Stimulated activated CD4-positive, alpha-beta T cell treated with anti-CD3 and anti-CD28 coated beads, TNF-alpha, amount 100 ng/mL, for 4 hours (primary cell): ENCODE results near the gene DROSHA.

Experiments
- DNase-seq, 3 experiments: peaks; one replicate each; pipeline ENCODE4 v3.0.0-alpha.2; 2020; ENCODE audit warnings: low read depth in 3 of 3

DROSHA gene

DNA sequence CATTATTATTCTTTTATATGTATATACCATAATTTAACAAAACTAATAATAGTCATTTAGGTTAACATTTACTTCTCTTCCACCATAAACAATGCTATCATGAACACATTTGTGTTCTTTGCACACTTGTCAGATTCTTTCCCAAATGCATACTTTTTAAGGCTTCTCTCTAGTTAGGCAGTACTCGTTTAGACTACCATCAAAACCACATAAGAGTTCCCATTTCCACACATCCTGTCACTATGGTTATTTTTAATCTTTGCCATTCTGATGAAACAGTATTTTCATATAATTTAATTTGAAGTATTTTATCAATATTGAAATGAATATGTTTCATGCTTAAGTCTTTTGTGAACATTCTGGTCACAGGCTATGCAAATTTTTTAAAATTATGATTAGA lies 15.1 kb downstream of the DROSHA start:
- no peak for DNase-seq

DNA sequence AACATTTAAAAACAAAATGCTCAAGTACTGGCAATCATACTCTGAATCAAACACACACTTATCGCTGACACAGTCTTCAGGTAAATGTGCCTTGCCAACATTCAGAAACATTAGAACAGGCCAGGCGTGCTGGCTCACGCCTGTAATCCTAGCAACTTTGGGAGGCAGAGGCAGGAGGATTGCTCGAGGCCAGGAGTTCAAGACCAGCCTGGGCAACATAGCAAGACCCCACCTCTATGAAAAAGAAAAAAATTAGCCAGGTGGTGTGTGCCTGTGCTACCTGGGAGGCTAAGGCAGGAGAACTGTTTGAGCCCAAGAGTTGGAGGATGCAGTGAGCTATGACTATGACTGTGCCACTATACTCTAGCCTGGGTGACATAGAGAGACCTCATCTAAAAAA lies 20.6 kb downstream of the DROSHA start:
- no peak for DNase-seq

DNA sequence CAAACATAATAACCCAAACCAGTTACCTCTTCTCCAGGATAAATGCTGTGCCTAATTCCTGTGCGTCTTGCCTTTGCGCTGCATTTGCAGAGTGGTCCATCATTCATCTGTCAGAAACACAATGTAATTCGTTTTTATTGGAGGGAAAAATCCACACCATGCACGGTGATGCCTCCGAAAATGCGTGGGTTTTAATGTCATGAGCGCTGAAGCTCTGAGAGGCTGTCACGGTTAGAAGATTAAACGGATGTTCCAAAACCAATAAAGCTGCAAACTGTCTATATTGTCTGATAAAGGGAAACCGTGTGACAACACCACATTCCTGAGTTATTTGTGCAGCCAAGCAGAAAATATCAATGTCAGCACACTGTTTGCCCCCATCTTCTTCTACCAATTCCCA lies 27.4 kb downstream of the DROSHA start:
- no peak for DNase-seq

DNA sequence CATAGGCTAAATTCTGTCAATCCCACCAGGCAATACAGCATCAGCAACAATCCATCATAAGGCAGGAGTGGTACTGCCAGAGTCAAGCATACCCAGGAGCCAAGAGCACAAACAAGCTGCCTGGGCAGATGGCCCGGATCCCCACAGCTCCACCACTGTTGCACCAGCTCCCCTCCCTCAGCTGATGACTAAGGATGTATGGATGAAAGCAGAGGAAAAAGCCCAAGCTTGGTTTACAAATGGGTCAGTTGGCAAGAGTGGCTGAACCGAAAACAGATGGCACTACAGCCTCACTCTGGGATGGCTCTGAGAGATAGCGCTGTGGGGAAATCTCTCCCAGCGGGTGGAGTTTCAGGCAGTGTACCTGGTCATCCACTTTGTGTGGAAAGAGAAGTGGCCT lies 29.4 kb downstream of the DROSHA start:
- no peak for DNase-seq

DNA sequence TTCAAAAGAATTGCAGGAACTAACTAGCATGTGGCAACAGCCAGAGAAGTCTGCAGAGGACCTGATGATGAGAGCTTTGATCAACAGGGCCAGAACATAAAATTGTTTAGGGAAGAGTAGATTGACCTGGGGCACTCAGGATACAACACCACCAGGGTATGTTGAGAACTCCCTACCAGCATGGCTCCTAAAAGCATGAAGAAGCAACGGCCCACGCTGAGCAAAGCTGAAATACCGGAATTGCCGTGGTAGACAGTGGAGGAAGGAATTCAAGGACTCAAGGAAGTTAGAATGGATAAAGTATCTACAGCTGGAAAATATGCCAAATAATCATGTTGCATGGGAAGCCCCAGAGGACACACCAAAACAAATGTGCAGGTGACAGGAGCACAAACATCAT lies 31.6 kb downstream of the DROSHA start:
- no peak for DNase-seq

DNA sequence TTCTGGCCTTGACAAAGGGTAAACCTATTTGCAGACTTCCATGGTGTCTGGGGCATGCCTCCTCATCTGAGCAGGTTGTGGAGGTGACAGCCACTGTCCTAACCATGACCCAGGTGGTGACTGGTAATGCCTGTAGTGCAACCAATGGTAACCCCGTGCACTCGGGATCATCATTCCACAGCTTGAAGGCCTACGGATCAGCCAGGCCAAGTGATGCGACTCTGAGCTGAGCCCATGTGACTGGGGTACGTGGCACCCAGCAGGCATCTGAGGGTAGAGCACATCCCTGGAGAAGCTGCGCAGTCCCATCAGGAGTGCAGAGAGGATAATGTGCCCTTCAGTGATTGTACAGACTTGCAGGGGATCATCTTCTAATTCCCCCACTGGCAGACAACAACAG lies 35.0 kb downstream of the DROSHA start:
- DNase-seq: no peak

DNA sequence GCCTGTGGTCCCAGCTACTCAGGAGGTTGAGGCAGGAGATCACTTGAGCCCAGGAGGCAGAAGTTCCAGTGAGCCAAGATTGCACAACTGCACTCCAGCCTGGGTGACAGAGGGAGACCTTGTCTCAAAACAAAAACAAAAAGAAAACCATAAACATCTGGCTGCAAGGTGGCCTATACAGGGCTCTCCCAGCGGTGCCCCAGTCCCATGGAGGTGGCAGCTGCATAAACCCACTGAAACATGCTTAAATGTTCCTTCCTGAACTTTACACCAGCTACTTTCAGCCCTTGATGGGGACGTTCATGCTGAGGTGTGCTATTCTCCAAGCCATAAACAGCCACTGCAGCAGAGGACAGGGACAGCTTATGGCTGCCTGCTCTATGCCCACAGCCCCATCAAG lies 35.6 kb downstream of the DROSHA start:
- no peak for DNase-seq

DNA sequence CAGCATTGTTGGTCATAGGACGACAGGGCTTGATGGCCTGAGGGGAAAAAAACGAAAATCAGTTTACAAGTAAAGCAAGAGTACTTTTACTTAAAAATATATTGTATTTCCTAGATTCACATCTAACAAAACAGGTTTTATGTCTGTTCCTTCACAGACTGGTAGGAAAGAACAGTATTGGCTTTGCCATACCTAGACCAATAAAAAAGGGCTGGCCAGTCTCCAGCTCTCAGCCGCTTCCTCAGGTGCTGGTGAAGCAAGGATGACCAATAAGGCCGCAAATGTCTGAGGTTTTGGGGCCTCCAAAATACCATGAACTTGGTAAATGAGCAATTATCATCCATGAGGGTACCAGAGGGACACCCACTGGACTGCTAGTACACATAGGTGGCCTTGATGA lies 36.6 kb downstream of the DROSHA start:
- DNase-seq: no peak

DNA sequence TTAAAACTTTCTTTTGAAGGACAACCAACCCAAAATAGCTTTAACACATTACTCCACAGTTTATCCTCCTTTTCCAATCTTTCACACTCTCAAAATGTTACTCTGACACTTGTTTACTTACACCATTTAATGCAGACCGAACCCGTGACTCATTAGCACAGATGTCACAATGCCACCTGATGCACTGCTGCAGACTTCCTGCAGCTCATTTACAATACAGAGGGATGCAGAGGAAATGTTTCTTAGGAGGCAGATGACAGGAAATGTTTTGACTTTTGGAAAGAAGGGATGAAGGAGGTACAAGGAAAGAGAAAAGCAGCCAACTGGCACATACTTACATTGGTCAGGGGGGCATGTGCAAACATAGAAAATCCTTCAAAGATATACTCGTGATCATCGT lies 39.0 kb downstream of the DROSHA start:
- DNase-seq: no peak

DNA sequence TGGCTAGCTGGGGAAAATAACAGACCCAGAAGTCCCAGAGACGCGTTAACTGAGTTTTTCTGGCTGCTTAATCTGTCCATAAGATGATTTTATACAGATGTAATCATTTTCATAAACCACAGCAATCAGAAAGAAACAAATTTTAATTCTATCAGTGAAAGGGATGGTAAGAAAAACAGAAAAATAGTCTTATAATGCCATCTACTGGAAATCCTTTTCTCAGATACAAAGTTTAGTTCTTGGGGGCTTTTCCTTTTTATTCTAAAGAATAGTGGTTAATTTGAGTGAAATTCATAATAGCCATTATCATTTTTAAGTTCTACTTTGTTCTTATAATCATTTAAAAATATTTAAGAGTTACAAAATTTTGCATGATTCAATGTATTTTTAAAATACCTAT lies 44.4 kb downstream of the DROSHA start:
- DNase-seq: no peak

DNA sequence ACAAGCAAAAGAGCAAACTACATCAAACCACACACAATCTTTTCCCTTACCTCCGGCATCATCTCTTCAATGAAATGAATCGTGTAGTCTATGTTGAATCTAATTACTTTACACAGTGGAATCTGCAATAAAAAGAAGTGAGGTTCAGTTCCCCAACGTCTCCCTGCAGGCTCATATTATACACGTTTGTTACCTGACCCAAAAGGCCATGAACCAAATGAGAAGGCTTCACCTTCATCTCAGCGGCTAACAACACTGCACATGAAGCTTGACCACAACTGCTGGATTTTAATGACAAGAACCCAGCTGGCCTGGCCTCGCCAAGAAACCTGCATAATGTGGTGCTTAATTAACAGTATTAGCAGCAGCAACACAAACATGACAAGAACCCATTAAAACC lies 45.5 kb downstream of the DROSHA start:
- DNase-seq: no peak

DNA sequence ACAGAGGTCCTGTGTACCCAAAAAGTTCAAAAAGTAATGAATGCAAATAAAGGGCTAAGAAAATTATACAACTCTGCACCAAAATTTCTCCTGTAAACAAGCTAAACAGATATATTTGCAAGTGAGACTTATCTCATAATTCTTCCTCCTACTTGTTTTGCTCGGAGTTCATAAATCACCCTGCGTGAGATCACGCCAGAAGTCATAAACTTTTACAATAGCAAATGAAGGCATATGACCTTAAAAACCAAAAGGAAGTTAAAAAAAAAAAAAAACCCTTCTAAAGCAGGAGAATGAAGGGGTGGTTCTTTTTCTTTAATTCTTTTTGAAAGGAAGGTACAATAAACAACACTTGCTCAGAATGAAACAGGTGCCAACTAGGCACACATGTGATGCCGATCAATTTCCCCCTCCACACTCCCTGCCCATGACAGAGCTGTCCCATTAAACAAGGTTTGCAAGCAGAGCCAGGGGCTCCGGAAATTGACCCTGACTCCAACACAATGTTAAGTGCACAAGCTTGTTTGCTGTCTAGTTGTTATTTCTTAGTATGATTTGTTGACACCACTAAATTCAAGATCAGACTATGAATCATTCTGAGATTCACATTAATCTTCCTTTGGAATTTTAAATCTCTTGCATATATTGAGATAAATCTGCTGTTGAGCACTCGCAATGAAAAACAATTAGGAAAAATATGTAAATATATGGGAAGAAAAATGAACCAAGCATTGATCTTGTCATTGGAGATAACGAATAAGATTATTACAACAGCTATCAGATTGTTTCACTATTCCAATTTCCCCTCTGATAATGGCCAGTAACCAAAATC lies 46.3 kb downstream of the DROSHA start:
- DNase-seq: no peak

DNA sequence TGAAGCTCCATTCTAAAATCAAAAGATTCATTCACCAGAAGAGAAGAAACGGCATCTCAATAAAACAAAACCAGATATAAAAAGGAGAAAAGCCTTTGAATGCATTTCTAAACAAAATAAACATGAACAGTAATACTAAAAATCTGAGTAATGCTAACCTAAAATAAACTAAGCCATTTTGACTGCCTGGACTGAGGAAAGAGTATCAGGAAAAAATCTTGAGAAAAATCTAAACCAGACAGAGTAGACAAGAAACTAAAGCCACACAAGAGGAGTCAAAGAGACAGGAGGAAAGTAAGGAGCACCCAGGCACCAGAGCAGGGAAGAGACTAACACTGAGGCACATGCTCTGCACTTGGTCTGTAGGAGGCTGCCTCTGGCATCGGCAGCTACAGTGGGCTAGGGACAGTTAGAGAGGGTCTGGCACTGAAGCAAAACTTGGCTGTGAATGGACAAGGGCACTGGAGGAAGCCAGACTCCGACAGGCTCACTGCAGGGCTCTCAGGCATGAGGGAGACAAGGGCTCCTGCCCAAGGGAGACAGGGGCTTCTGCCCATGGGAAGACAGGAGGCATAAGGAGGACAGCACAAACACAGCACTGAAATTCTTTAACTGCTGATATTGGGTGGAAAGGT lies 50.2 kb downstream of the DROSHA start:
- no peak for DNase-seq

DNA sequence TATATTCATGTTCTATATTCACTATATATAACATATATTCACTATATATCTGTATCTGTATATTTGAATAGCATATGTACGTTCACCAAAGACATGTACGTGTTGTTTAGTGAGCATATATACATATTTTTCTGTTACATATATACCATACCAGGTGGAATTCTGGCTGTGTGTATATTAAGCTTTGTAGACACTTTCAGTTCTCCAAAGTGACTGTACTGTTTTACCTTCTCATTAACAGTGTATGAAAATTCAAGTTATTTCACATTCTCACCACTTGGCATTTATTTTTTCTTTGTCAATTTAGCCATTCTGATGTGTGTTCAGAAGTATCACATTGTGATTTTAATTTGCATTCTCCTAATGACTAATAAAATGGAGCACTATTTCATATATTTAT lies 52.2 kb downstream of the DROSHA start:
- DNase-seq: no peak

DNA sequence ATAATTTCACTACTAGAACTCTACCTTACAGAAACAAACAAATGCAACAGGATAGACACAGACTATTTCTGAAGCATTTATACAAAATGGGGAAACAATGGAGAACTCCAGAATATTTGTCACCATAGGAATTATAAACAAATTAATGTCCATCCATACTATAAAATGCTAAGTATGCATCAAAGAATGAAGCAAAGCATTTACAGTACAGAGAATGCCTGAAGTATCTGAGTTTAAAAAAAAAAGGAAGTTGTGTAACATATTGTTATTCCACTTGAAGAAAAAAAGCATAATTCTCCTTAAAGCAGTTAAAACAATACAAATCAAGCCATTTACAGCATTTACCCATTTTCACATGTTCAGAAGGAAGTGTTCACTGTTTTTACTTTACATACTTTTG lies 53.0 kb downstream of the DROSHA start:
- DNase-seq: no peak

DNA sequence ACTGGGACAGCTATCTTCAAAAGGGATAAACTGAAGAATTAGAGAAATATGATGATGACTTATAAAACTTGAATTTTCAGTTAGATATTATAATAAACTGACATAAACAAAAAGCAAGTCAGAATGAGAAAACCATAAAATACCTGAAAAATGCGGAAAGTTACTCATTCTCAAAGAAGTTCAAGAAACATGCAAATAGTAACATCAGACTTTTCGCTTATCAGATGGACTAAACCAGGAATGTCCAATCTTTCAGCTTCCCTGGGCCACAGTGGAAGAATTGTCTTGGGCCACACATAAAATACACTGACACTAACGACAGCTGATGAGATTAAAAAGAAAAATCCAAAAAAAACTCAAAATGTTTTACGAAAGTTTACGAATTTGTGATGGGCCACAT lies 53.9 kb downstream of the DROSHA start:
- no peak for DNase-seq

DNA sequence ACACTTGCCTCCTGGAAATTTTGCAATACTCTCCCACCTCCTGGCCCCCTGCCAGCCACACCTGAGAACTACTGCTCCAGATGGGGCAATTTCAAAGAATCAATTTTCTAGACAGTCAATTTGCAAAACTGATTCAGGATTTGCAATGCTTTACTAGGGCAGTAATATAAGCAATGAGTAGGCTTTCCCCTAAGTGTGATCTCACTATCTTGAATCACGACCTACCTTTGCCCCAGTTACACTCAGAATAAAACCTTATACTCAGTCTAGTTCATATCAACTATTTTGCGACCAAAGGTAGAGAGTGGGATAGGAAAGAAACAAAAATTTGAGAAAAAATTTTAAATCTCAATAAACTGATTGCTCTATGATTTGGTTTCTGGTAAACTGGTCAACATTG lies 54.4 kb downstream of the DROSHA start:
- no peak for DNase-seq

DNA sequence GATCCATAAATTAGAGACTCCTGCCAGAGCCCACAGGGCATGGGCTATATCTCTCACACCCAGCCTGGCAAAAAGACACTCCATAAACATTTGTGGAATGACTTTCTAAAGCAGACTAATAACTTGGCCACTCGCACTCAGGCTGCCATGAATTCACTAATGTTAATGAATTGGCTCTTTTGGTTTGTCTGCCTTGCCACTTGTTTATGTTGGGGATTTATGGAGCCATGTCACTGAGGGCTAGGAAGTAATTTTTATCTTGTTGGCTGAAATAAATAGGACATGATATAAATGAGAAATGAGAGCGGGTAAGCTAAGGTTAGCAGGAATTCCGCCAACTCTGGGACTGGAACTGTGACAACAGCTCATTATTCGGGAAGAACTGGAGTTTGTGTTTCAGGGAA lies 55.2 kb downstream of the DROSHA start:
- DNase-seq: no peak

DNA sequence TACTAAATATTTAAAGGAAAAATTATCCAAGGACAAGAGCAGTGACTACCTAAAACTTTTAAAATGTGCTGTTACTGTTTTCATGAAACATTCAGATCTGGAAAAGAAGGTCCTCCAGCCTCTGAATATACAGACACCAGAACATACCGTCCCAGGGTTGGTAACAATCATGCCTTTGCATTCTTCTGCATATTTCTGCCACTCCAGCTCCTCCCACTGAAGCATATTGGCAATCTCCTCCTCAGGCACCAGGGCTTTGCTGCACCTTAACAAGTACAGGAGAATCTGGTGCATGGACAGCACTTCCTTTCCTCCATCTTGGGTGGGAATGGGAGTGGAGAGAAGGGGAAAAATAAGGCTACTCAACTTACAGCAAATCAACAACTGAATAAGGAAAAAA lies 60.0 kb downstream of the DROSHA start:
- no peak for DNase-seq

DNA sequence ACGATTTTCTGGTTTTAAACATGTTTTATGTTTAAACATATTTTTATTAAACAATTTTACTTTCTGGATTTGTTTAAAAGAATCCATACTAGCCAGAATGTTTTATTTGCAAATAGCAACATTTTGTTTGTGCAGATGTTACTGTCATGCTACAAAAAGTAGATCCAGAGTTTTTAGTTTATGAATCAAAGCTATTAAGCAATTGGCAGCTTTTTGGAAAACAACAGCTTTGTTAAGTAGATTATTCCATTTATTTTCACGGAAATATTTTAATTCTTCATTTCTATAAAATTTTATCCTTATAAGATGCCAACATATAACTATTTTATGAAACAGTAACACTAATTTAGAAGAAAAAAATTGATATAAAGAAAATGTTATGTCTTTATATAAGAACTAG lies 60.9 kb downstream of the DROSHA start:
- no peak for DNase-seq

DNA sequence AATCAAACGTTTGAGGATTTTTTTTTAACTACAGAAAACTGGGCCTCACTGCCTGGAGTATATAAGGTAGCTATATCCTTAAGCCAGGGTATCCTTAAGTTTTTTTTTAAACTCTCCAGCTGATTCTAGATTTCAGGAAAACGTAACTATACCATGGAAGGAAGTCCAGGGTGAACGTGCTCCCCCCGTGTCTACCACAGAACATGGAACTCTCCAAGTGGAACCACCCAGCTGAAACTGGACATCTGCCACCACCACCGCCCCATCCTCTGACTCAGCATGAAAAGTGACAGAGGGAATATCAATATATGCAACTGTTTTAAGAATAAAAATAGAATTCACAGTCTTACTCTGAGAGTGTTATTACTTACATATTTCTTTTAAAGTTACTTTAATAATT lies 61.3 kb downstream of the DROSHA start:
- no peak for DNase-seq

DNA sequence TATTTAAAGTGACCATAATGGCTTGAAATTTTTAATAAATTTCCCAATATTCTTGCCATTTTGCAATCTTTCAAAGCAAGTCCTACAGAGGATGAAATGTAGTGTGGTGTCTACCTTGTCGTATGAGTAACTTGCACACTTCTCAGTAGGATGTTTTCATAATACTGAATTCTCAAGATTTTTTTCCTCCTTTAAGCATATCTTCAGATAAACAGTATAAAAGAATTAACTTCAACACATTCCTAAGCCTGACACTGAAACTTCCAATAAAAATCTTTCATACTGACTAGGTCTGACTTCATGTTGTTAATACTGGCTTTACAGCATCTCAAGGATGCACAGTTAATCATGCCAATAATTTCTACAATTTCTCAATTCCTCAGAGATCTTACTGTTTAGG lies 62.0 kb downstream of the DROSHA start:
- DNase-seq: no peak

DNA sequence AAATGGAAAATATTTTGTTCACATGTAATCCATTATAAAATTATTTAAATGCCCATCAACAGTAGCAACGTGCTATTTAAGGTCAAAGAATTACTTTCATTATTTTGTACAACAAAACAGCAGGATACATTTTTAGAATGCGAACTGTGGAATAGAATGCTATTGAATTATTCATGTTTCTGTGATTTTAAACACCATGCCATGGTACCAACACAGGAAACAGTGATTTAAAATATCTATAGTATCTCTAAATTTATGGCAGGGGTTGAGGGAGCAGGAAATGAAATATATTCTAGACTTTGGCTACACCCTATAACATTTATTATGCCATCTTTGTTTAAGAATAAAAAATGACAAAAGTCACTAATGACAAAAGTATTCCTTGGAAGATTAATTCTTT lies 62.4 kb downstream of the DROSHA start:
- DNase-seq: no peak

DNA sequence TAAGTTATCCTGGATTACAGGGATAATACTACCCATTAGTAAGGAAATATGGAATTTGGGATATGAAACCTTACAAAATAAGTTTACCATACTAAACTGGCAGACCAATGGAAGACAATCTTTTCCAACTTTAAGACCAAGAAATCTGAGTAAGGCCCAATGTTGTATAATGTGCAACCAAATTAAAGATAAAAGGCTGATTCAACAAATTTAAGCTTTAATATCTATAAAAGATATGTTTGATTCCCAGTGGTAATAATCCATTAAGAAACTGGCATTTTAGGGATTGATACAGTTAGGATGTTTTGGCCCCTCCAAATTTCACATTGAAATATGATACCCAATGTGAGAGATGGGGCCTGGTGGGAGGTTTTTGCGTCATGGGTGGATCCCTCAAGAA lies 66.6 kb downstream of the DROSHA start:
- DNase-seq: no peak
